Measurements from ENCODE around the gene RIMBP2.
"Not testable (repeated sequence)": the region's sequence is repeated elsewhere in the genome, so short reads cannot be mapped to it uniquely, and the experiment has no call there.

The RIMBP2 gene

GRCh38 chr12:130738403-130738802 lies 22.3 kb upstream of the RIMBP2 start:
- not testable (repeated sequence) for DNase-seq

GRCh38 chr12:130737731-130738130 lies 21.6 kb upstream of the RIMBP2 start:
- no peak for DNase-seq

GRCh38 chr12:130729344-130729743 lies 13.2 kb upstream of the RIMBP2 start:
- DNase-seq: no peak

GRCh38 chr12:130728158-130729058 lies 12.3 kb upstream of the RIMBP2 start:
- DNase-seq: no peak

GRCh38 chr12:130719263-130719859 lies 3.3 kb upstream of the RIMBP2 start:
- DNase-seq: no peak

- no peak for DNase-seq
These were observed 1.7 kb upstream of the RIMBP2 start for GRCh38 chr12:130717752-130718151.

GRCh38 chr12:130716969-130717366 lies 869 bp upstream of the RIMBP2 start:
- DNase-seq: no peak

- DNase-seq: no peak
These were observed 725 bp downstream of the RIMBP2 start for GRCh38 chr12:130715150-130715997.

GRCh38 chr12:130714591-130715149 lies 1.4 kb downstream of the RIMBP2 start:
- DNase-seq: no peak

- DNase-seq: no peak
These were observed 2.0 kb downstream of the RIMBP2 start for GRCh38 chr12:130714091-130714590.

- DNase-seq: no peak
These were observed 2.5 kb downstream of the RIMBP2 start for GRCh38 chr12:130713581-130713991.

GRCh38 chr12:130712346-130713065 lies 3.6 kb downstream of the RIMBP2 start:
- no peak for DNase-seq

GRCh38 chr12:130711756-130712155 lies 4.3 kb downstream of the RIMBP2 start:
- DNase-seq: no peak

- DNase-seq: no peak
These were observed 5.4 kb downstream of the RIMBP2 start for GRCh38 chr12:130710733-130711080.

GRCh38 chr12:130709971-130710732 lies 5.9 kb downstream of the RIMBP2 start:
- no peak for DNase-seq

GRCh38 chr12:130709151-130709970 lies 6.7 kb downstream of the RIMBP2 start:
- DNase-seq: no peak

GRCh38 chr12:130708648-130709047 lies 7.5 kb downstream of the RIMBP2 start:
- DNase-seq: no peak

- no peak for DNase-seq
These were observed 8.6 kb downstream of the RIMBP2 start for GRCh38 chr12:130707571-130707891.

GRCh38 chr12:130706885-130707570 lies 9.1 kb downstream of the RIMBP2 start:
- no peak for DNase-seq

GRCh38 chr12:130706311-130706710 lies 9.8 kb downstream of the RIMBP2 start:
- DNase-seq: no peak

Data from inflammatory macrophage treated with lipopolysaccharide for 1 hour (primary cell).